HL-60 (cell line): ENCODE results near the gene IFI27.

Source experiments
- DNase-seq, 2 experiments: peaks; one replicate each; pipeline ENCODE4 v3.0.0-alpha.2; 2010 to 2020; ENCODE audit warnings: low read depth in 1 of 2, low spot score in 1 of 2
- H3K27ac ChIP-seq: fragments of 250-450 bp; sonication (Bioruptor Pico); replicated peaks from 2 replicates; pipeline ENCODE4 v1.5.1; 2020; ENCODE audit warnings: mild to moderate bottlenecking, moderate library complexity
- H3K27me3 ChIP-seq: fragments of 250-450 bp; sonication (Bioruptor Pico); 2 replicates; pipeline ENCODE4 v1.5.1; 2021; ENCODE audit warnings: mild to moderate bottlenecking, moderate library complexity; ENCODE audit not compliant: insufficient read depth, poor library complexity, severe bottlenecking
- H3K4me3 ChIP-seq: replicated peaks from 2 replicates; pipeline ENCODE4 v1.5.1; 2011; ENCODE audit warnings: mild to moderate bottlenecking, control low read depth, low read length; ENCODE audit not compliant: insufficient read depth
- CTCF ChIP-seq: IDR thresholded peaks from one replicate; pipeline ENCODE4 v1.5.1; 2011; ENCODE audit warnings: low read length, control low read depth, inconsistent platforms; ENCODE audit not compliant: insufficient read depth
- GABPA ChIP-seq: IDR thresholded peaks from 2 replicates; pipeline ENCODE4 v1.6.1; 2012; ENCODE audit warnings: low read depth
- POLR2AphosphoS5 ChIP-seq: IDR thresholded peaks from 2 replicates; pipeline ENCODE4 v1.6.1; 2012; ENCODE audit warnings: low read depth
- REST ChIP-seq: IDR thresholded peaks from 2 replicates; pipeline ENCODE4 v1.6.1; 2012; ENCODE audit warnings: low read depth; ENCODE audit not compliant: insufficient replicate concordance
- SPI1 ChIP-seq: IDR thresholded peaks from 2 replicates; pipeline ENCODE4 v1.6.1; 2012; ENCODE audit warnings: low read depth, mild to moderate bottlenecking, borderline replicate concordance

IFI27 gene

GRCh38 chr14:94132285-94132887, 21.9 kb downstream of the IFI27 start:
- DNase-seq: peak; percentile 41 to 58
- TF ChIP-seq REST (no peak), CTCF (peak; percentile 15), GABPA (no peak), POLR2AphosphoS5 (no peak), SPI1 (no peak)
- no peak overlapping the region for H3K4me3 ChIP-seq

GRCh38 chr14:94135476-94135875, 24.9 kb downstream of the IFI27 start:
- TF ChIP-seq POLR2AphosphoS5: no peak
- no peak for TF ChIP-seq GABPA
- TF ChIP-seq SPI1: no peak
- no peak for DNase-seq
- H3K27ac ChIP-seq: no peak overlapping the region

More at GRCh38 chr14:94132285-94132887, 21.9 kb downstream of the IFI27 start:
- H3K27me3 ChIP-seq: peaks cover 8% of the 10 kb centered on the region
- H3K27ac ChIP-seq: no peak overlapping the region

GRCh38 chr14:94136575-94137331, 26.2 kb downstream of the IFI27 start:
- Histone ChIP-seq H3K27me3 (peaks cover 3% of the 10 kb centered on the region), H3K27ac (no peak overlapping the region), H3K4me3 (no peak overlapping the region)
- peak; percentile 62 to 82 for DNase-seq
- no peak for TF ChIP-seq POLR2AphosphoS5
- TF ChIP-seq CTCF: peak; percentile 94

More at GRCh38 chr14:94135476-94135875, 24.9 kb downstream of the IFI27 start:
- Histone ChIP-seq H3K4me3 (no peak overlapping the region), H3K27me3 (peaks cover 4% of the 10 kb centered on the region)

GRCh38 chr14:94138251-94138650, 27.7 kb downstream of the IFI27 start:
- H3K27ac ChIP-seq: no peak overlapping the region
- DNase-seq: no peak
- H3K27me3 ChIP-seq: peaks cover 3% of the 10 kb centered on the region
- no peak for TF ChIP-seq SPI1
- no peak for TF ChIP-seq CTCF
- TF ChIP-seq POLR2AphosphoS5: no peak
- no peak for TF ChIP-seq GABPA
- no peak for TF ChIP-seq REST
- no peak overlapping the region for H3K4me3 ChIP-seq
